ENCODE results near the gene RABL3. TPM values are rescaled to one million over a fixed set of nuclear protein-coding genes. Genes with fewer than 3 reads are reported as not detected.
"Not testable (repeated sequence)": the region's sequence is repeated elsewhere in the genome, so short reads cannot be mapped to it uniquely, and the experiment has no call there.

Gene RABL3
- total RNA-seq, 1 donor from 2014 or later = 29.3 TPM

DNA sequence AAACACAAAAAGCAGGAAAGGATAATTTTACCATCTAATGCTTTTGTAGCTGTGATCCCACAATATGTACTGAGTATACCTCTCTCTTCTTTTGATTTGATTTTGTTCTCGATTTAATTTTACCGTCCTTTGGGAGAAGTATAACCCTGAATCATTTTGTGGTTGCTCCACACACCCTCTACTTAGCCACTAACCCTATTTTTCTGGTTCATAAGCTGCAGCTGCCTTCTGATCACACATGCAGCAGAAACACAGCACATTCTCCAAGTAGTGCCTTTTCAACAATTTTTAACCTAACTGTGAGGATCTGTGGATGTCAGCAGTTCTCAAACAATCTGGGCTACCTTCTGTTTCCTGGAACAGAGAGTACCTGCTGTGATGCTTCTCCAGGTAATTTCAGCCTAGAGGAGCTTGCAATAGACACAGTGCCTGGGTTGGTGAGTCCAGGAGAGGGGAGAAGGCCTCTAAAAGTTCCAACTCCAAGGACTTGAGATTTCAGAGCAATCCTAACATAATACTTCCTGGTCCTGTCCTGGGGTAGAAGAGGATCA lies 100.5 kb downstream of the RABL3 start:
- H3K9me3 Mint-ChIP-seq = peaks cover 5% of the 10 kb centered on the region
- H3K4me3 Mint-ChIP-seq = no peak overlapping the region
- H3K36me3 Mint-ChIP-seq (ENCODE audit: low read depth) = no peaks in the 10 kb centered on the region
- H3K27ac Mint-ChIP-seq = no peak overlapping the region
- DNase-seq = no peak
- H3K4me1 Mint-ChIP-seq = no peaks in the 10 kb centered on the region
- intact Hi-C loops (cut with micrococcal nuclease) = no loop called here
- no peaks in the 10 kb centered on the region for H3K27me3 Mint-ChIP-seq

DNA sequence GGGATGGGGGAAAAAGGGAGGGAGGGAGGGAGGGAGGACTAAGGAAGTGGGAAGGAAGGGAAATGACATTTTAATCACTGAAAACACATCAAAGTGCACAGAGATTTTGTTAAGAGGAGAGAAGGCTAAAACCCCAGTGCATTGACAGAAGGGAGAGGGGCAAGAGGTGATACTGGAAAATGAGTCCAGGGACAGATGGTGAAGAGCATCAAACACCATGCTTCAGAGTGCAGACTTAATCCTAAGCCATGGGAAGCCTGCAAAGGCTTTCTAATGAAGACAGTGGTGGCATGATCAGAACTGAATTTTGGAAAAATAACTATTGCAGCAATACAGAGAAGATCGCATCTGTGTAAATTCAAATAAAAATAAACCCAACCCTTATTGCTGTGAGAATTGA lies 102.1 kb downstream of the RABL3 start:
- intact Hi-C loops (cut with micrococcal nuclease) = no loop called here
- Mint-ChIP-seq H3K36me3 (ENCODE audit: low read depth) (no peaks in the 10 kb centered on the region), H3K4me1 (no peaks in the 10 kb centered on the region), H3K27me3 (no peaks in the 10 kb centered on the region), H3K4me3 (no peak overlapping the region), H3K27ac (no peak overlapping the region), H3K9me3 (peaks cover 5% of the 10 kb centered on the region)
- DNase-seq = no peak

DNA sequence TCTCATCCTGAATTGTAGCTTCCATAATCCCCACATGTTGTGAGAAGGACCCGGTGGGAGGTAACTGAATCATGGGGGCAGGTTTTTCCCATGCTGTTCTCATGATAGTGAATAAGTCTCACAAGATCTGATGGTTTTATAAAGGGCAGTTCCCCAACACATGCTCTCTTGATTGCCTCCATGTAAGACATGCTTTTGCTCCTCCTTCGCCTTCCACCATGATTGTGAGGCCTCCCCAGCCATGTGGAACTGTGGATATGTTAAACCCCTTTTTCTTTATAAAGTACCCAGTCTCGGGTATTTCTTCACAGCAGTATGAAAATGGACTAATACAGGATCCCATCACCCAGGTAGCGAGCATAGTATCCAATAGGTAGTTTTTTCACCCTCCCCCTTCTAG lies 103.5 kb downstream of the RABL3 start:
- H3K27ac Mint-ChIP-seq; H3K9me3 Mint-ChIP-seq; H3K36me3 Mint-ChIP-seq (ENCODE audit: low read depth); DNase-seq; H3K27me3 Mint-ChIP-seq; H3K4me3 Mint-ChIP-seq; H3K4me1 Mint-ChIP-seq; intact Hi-C loops (cut with micrococcal nuclease): not testable (repeated sequence)

DNA sequence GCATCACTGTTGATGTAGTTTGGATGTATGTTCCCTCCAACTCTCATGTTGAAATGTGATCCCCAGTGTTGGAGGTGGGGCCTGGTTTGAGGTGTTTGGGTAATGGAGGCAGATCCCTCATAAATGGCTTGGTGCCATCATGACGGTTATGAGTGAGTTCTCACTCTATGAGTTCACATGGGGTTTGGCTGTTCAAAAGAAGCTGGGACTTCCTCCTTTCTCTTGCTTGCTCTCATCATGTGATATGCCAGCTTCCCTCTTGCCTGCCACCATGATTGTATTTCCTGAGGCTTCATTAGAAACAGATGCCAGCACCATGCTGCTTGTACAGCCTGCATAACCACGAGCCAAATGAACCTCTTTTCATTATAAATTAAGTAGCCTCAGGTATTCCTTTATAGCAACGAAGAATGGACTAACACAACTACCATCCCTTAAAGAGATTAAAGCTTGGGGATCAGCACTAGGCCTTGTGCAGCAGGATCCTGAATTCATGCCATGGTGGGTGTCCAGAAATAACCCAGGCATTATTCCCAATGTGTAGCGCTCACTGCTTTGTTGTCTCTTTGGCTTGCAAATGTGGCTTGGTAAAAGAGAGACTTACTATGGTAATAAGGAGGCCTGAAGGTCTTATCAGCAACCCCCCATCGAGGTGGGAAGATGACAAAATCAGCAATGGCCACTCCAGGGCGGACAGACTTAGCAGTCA lies 104.3 kb downstream of the RABL3 start:
- Mint-ChIP-seq H3K9me3 (peaks cover 5% of the 10 kb centered on the region), H3K36me3 (ENCODE audit: low read depth) (no peaks in the 10 kb centered on the region), H3K27ac (no peak overlapping the region), H3K4me1 (no peaks in the 10 kb centered on the region), H3K27me3 (no peaks in the 10 kb centered on the region), H3K4me3 (no peak overlapping the region)
- no peak for DNase-seq
- intact Hi-C loops (cut with micrococcal nuclease) = no loop called here

DNA sequence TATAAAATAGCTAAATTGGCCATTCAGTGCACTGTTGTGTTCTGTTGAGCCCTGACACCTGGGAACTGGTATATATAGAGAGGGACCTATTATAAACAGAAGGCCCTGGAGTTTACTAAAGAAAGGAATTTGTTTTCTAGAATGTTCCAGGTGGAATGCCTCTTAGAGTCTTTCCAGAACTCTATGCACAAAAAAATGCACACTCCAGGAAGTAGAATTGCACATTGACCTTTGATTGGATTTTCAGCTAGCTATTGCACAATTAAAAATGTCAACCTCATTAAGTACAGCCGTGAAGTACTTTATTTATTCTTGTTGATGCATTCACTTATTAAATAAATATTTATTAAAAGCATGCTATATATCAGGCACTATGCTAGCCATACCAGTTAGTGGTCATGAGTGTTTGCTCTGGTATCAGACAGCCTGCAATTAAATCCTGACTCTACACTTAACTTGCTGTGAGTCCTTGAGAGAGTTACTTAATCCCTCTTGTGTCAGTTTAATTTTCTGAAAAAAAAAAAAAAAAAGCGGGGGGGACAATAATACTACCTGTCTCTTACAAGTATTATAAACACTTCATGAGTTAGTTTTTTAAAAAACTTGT lies 105.4 kb downstream of the RABL3 start:
- no peak overlapping the region for H3K27ac Mint-ChIP-seq
- H3K4me3 Mint-ChIP-seq = no peak overlapping the region
- H3K4me1 Mint-ChIP-seq = no peaks in the 10 kb centered on the region
- H3K27me3 Mint-ChIP-seq = no peaks in the 10 kb centered on the region
- H3K36me3 Mint-ChIP-seq (ENCODE audit: low read depth) = no peaks in the 10 kb centered on the region
- peaks cover 5% of the 10 kb centered on the region for H3K9me3 Mint-ChIP-seq
- no peak for DNase-seq
- intact Hi-C loops (cut with micrococcal nuclease) = no loop called here

Other genes with a start within 250 kb of the RABL3 start
- gene NDUFB4, start 146.2 kb downstream of the RABL3 start, total RNA-seq = 116 and 123 TPM in 2 replicates
- 0.19 and 0.24 TPM in 2 replicates for gene HGD, start 60.3 kb downstream of the RABL3 start, total RNA-seq
- gene GTF2E1, start 228 bp upstream of the RABL3 start, total RNA-seq = 25.9 and 27.8 TPM in 2 replicates
- gene STXBP5L, start 165.7 kb upstream of the RABL3 start, total RNA-seq = not detected in 2 replicates